HG02588 (cell line): ENCODE data around the gene NLGN4X.

Experiments
- ATAC-seq: cut with Tn5 transposase; IDR thresholded peaks from one replicate; pipeline ENCODE4 v1.9.1; 2021; ENCODE audit warnings: mild to moderate bottlenecking, moderate library complexity; ENCODE audit not compliant: unreplicated experiment

NLGN4X gene

DNA sequence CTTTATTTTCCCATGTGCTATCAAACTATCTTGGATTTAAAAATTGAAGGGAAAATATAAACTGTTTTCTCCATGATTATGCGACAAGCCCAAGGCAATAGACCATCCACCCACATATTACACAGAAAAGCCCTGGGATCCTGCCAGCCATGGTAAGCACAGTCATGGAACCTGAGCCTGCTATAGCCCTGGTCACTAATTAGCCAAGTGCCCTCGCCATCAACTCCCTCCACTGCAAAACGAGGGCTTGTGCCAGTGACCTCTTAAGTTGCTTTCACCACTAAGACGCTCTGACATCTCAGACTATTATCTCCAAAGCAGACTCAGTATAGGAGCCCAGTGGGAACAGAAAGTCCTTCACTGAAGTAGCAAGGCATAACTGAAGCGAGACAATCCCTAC is 69.2 kb downstream of the NLGN4X start:
- ATAC-seq: no peak

DNA sequence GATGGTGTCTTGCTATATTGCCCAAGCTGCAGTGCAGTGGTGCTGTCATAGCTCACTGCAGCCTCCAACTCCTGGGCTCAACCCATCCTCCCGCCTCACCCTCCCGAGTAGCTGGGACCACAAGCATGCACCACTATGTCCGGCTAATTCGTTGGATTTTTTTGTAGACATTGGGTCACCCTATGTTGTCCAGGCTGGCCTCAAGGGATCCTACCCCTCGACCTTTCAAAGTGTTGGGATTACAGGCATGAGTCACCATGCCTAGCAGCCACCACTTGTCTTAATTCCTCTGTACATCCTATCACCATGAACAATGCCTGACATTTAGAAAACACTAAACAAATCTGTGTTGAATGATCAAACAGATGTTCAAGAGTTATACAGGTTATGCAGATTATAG is 76.7 kb downstream of the NLGN4X start:
- no peak for ATAC-seq

DNA sequence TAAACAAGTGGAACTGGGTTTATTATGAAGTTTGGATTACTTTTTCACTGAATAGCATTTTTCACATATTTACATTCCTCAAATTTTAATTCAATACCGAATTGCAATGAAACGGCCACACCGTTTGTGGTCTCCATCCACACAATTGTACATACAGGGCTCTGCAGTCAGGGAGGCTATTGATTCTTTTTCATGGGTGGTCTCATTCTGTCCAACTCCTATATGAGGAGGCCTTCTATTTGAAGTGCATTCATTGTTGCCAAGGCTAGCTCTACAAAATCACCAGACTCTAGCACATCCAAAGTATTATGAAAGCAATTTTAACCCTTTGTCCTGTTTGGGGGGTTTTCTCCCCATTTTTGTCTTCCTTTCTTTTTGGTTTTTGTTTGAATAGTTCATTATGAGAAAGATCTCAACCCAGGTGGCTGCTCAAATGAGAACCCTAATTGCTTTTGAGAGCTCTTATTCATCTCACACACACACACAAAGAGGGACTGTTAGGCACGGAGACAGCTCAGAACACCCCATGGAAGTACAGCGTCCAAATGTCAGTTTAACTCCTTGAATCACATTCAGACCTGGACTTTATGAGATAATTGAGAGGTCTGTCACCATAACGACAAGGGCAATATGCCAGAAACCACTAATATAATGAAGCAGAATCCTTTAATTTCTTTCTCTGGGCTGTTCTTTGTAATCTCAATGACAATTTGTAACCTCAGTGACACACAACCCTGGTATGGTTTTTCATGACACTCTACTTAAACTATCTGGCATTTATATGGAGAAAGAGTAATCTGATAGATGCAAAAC is 79.4 kb downstream of the NLGN4X start:
- no peak for ATAC-seq

DNA sequence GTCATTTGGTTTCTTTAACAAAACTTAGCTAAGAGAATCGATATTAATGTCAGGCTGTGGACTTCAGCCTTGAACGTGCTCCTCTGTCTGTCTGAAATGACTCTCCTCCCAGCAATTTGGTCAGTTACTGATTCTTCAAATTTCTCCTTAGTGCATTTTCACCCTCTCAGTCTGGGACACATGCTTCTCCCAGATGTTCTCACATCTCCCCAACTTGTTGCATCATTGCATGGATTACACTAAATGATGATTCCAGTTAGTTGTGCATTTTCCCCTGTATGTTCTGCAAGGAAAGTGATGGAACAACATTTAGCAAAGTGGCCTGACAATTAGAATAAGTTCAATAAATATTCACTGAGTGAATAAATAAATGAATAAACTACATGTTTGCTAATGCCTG is 94.4 kb downstream of the NLGN4X start:
- ATAC-seq: no peak

DNA sequence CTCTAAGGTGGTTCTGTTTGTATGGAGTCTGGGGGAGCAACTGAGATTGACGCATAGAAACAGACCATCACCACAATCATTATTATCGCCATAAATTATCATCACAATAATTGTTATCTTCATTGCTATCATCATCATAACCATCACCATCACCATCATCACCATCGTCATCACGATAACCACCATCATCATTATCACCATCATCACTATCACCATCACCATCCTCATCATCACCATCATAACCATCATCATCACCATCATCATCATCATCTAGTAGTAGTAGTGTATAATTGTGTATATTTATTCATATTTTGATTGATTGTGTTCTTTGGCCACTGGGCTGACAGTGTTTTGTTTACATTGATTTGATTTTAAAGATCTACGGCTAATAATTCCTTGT is 95.7 kb downstream of the NLGN4X start:
- no peak for ATAC-seq

DNA sequence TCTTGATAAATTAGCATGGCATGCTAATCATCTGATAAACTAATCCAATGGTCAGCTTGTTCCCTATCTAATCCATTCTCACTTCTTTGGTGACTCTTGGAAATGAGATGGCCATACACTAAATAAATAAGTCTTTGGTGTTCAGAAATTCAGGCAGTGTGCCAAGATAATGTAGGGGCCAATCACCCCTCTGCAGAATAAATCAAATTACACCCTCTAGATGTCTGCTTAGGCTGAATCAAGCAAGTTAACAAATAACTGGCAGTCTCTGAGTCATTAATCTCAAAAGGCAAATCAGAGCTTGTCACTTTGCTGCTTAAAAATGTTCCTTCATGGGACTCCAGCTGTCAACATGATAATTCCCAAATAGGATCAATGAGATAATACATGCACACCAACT is 97.4 kb downstream of the NLGN4X start:
- no peak for ATAC-seq

DNA sequence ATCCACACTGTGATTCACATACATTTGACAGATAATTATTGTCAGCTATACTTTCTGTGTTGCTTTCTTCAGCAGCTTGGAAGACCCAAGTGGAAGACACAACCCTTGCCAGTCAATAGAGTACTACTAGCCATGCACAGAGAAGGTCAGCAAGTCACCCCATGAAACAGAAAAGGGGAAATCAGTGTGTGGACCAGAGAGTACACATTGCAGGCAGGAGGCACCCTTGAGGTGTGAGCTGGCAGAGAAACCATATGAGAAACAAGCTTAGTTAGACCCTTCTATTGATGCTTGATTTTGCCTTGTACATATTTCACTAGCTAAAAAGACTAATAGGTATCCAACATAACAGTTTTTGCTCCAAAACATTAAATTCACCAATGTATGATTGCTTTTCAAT is 99.5 kb downstream of the NLGN4X start:
- no peak for ATAC-seq

DNA sequence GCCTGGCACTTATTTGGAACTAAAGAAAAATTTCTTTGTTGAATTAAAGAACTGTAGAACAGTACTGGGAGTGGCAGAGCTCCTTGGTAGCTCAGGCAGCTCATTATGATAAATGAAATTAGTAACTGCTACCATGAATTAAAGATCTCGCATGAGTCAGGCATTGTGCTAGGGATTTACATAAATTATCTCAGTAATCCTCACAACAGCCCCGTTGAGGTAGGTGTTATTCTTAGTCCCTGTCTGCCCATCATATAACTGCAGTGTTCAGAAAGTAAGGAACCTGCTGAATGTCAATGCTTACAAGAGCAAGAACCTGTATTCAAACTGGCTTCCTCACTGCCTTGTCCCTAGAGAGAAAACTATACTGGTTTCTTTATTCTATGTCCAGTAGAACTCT is 108.3 kb downstream of the NLGN4X start:
- no peak for ATAC-seq

DNA sequence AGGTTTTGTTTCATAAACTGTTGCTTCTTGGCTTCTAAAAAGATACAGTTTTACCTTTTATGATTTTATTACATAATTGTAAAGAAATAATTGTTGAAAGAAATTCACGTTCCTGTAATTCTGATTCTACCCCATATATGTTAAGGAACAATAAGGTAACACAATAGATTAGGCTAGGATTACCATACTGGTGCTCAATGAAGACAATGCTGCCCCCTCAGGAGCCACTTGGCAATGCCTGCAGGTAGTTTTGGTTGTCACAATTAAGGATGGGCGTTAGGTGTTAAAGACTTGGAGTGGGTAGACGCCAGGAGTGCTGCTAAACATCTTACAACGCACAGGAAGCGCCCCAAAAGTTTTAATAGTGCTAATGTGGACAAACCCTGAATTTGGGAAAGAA is 133.2 kb downstream of the NLGN4X start:
- no peak for ATAC-seq

DNA sequence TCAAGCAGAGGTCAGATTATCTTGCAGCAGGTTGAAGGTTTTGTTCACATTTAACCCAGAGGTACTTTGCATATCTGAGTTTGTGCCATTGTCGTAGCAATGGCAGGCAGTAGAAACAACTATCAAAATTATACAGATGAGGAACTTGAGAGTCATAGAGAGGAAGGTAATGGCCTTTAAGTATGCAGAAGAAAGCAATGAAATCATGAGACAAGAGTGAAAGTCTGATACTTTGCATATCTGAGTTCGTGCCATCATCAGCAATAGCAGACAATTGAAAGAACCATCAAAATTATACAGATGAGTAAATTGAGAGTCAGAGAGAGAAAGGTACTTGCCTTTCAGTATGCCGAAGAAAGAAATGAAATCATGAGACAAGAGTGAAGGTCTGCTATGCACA is 154.1 kb downstream of the NLGN4X start:
- ATAC-seq: no peak

DNA sequence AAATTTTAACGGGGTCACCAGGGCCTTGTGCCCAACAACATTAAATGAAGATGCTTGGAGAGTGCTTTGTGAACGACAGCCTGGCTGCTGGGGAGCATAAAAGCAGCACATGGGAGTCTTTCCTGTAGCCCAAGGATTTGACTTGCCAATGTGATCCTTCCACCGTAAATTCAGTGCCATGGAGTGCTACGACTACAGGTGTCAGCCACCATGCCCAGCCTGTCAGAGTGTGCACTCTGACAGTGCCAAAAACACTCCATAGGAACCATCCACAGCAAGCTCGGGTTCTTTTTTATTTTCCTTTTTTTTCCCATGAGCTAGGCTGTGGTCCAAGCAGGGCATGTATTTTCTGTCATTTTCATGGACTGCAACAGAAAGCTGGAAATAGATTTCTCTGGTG is 156.9 kb downstream of the NLGN4X start:
- no peak for ATAC-seq

DNA sequence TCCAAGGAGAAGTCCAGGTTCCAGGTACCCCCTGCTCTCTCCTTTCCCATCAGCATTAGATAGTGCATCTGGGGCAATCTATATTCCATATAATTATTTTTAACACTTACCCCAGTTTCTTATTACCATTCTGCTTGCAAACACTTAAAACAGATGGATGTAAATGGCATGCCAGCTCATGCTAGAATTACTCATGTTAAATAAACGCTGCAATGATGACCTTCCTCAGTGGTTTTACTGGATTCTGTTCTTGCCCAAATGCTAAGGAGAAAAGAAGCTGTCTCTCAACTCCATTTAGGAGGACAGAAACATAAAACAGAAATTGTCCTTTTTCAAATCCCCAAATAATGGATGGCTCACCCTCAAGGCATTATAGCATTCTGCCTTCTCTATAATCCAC is 161.1 kb downstream of the NLGN4X start:
- no peak for ATAC-seq

DNA sequence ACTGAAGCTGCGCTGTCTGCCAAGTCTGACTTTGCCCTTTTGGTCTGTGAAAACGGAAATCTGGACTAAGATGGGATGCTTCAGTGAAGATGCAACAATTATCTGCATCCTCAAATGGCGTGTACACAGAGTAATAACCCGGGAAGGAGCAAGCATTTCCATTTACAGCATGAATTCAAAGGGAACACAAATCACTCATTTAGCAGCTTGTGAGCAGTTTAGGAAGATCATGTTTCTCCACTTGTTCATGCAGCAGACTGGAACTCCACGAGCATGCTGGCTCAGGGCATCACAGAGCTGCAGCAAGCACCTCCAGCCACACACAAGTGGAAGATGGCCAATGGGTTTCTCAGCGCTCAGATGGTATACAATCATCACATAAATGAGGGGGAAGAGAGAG is 175.5 kb downstream of the NLGN4X start:
- ATAC-seq: no peak

DNA sequence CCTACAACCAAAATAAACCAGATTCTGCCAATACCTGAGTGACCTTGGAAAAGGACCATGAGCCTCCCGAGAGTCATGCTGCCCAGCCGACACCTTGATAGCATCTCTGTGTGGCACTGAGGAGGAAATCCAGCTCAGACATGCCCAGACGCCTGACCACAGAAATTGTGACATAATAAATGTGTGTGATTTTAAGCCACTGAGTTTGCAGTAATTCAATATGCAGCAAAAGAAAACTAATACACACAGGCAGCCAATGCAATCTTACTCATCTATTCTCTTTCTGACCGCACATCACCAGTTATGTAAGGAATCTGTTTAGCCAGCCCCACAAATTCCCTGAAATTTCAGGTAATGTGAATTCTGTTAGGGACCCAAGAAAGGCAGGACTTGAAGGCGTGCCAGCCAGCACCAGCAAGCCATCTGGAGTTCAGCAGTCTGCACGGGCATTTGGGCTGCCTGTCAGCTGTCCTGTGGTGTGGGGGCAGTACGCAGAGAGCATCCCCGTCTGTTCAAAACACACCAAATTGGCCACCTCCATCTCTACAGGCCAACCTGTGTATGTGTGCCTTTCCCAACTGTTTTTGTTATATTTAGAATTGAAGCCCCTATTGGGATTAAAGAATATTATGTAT is 176.4 kb downstream of the NLGN4X start:
- no peak for ATAC-seq

DNA sequence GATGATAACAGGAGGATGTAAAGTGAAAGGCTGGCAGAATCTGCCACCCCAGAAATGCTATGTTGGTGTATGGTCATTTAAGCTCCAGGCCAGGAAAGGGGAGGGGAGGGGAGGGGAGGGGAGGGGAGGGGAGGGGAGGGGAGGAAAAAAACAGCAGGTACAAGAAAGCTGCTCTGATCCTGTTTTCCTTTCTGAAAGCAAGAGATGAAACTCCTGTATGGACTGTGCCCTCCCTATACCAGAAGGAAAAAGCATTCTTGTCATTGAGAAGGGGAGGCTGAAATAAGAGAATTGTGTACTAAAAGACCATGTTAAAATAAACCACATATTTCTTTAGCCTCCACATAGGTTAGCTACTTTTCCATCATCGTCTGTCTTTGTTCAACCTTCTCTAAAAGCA is 179.5 kb downstream of the NLGN4X start:
- ATAC-seq: no peak

DNA sequence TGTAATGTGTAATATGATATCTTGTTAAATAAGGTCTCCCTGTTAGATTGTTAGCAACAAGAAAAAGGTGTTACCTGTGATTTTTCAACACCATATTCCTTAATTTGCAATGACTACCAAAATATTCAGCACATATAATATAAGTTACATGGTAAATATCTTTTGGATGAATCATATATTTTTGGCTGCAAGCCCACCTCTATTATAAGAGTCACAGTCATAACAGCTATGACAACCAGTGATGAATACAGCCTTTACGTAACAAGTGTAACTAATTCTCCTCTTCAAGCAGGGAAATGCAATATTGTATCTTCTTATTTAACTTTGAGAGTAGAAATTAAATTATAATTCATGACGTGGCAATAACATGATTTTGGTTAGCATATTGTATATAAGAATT is 187.0 kb downstream of the NLGN4X start:
- ATAC-seq: no peak

DNA sequence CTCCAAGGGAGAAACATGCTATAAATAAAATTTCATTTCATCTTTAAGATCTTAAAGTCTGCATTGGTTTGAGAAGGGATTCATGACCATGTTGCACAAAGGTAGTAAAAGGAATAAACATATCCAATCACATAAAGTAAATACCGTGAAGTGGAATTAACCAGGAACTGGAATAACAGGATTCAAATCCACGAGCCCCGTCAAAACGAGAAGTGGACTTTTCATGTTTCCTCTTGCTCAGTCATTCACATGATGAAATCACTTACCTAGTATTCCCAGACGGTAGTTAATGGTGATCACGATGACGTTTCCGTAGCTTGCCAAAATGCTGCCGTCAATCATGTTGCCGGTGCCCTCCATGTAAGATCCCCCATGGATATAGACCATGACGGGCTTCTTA is 199.7 kb downstream of the NLGN4X start:
- no peak for ATAC-seq

DNA sequence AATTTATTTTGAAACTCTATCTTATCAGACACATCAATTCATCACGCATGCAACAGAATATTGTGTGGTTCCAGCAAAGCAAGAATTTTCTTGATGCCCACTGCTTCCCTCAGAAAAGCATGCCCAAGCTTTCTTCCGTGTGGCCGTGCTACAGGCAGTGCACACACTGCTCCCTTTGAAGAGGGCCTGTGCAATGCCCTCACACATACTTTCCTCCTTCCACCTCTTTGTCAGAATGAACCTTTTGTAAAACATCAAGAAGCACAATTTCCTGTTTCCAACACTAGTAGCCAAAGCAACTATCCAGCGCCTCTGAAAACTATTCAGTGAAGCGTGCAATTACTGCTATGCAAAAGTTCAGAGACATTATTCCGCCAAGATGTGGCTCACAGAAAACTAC is 201.7 kb downstream of the NLGN4X start:
- ATAC-seq: no peak

DNA sequence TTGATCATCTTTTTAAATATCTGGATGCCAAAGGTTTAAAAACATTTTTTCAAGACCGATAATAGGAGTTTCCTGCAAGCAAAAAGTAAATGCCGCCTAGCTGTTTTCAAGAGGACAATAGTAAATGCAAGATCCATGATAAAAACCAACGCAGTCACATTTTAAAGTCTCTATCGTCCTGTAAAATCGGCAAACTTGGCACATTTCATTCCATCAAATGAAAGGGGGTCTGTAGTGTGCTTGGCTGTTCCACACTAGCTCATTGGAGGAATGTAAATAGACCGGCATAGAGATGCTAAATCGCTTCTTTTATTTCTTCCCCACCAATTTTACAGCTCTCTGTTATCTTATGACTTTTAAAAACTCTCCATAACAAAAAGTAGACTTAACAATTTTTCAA is 202.2 kb downstream of the NLGN4X start:
- ATAC-seq: no peak

DNA sequence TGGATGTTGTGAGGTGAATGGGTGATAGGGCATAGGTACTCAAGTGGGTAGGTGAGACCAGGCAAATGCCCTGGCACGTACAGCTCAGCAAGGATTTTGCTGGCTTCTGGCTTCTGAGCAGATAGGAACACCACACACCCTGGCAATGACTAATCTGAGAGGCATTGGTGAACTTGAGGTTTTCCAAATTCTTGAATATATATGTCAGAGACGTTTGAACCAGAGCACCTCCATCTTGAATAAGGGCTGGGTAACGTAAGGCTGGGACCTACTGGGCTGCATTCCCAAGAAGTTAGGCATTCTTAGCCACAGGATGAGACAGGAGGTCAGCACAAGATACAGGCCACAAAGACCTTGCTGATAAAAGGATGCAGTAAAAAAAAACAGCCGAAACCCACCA is 204.5 kb downstream of the NLGN4X start:
- ATAC-seq: no peak

DNA sequence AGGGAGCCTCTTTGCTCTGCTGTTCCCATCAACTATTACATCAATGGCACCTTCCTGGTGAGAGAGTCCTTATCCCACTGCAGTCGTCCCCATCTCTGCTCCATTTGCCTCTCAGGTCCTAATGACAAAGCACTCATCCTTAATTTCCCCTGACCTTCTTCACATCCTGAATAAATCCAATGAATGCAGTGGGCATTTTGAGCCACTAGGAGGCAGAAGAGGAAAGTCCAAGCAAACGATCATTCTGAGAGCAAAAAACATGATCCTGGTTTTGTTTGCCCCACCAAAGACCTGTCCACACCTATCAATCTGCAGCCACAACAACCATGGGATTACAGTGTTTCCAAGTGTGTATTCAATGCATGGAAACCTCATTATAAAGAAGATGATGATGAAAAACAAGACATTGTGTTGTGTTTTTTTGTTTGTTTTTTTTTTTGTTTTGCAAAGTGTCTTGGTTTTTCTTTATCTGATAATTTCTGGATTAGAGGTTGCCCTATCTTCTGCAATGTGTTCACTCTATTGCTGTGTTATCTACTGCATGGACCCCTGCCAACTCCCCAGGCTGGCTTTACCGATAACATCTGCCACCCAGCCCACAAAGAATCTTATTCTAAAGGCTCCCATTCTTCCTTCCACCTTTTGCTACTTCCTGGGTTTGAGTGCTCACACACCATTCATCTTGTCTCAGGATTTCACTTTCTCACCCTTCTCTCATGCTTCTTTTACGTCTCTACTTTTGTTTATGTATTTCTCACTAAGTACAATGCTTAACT is 207.2 kb downstream of the NLGN4X start:
- ATAC-seq: no peak

DNA sequence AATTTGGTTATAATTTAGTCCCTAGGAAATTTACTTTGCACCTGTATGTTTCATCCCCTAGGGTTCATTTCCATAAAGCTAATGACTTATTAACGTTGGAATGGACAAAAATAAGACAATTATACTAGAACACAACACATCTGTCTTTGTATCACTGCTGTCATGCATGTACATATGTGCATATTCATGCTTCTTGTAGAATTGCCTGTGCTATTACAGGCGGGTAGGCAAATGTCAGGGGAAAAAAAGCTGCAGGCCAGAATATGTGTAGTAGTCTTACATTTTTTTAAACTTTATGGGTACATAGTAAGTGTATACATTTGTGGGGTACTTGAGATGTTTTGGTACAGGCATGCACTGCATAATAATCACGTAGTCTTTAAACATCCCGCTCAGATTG is 209.6 kb downstream of the NLGN4X start:
- no peak for ATAC-seq
